Tibial nerve (tissue), 4 donors: ENCODE results near the gene NUBP2. TPM values are rescaled to one million over a fixed set of nuclear protein-coding genes. Genes with fewer than 3 reads are reported as not detected.
A peak's percentile ranks its signal among the peaks of the same experiment; 100 is the strongest.

Experiments used
- DNase-seq, 2 donors: peaks; one replicate each; pipeline ENCODE4 v3.0.0-alpha.2; 2019; ENCODE audit warnings: low spot score in 2 of 2
- H3K27ac ChIP-seq, 4 donors: fragments of 200-600 bp; sonication (generic) in 3 of 4; one replicate each; pipeline ENCODE4 v1.5.1; 2017 to 2019; ENCODE audit warnings: mild to moderate bottlenecking in 1 of 4
- H3K27me3 ChIP-seq, 2 donors: fragments of 200-600 bp; sonication (generic) in 1 of 2; one replicate each; pipeline versions ENCODE4 v1.5.1 to v1.6.0; 2017 to 2019
- H3K36me3 ChIP-seq, 3 donors: fragments of 200-600 bp; sonication (generic); one replicate each; pipeline ENCODE4 v1.5.1; 2018 to 2019
- H3K4me1 ChIP-seq, 4 donors: fragments of 200-600 bp; sonication (generic) in 3 of 4; one replicate each; pipeline ENCODE4 v1.5.1; 2017 to 2019
- H3K4me3 ChIP-seq, 4 donors: fragments of 200-600 bp; sonication (generic) in 3 of 4; one replicate each; pipeline ENCODE4 v1.5.1; 2017 to 2019; ENCODE audit warnings: mild to moderate bottlenecking in 1 of 4, moderate library complexity in 1 of 4
- H3K9me3 ChIP-seq, 4 donors: fragments of 200-600 bp; sonication (generic) in 3 of 4; one replicate each; pipeline ENCODE4 v1.5.1; 2017 to 2019
- CTCF ChIP-seq, 5 experiments: fragments of 200-600 bp in 3 of 5; fragments of 450-650 bp in 2 of 5; sonication (generic) in 3 of 5; IDR thresholded peaks; one replicate each; pipeline ENCODE4 v1.5.1; 2016 to 2019; ENCODE audit warnings: antibody characterized with exemption in 5 of 5, mild to moderate bottlenecking in 3 of 5, moderate library complexity in 2 of 5
- EP300 ChIP-seq, 2 donors: sonication (generic); formaldehyde crosslinking; IDR thresholded peaks; one replicate each; pipeline ENCODE4 v1.6.1; 2017; ENCODE audit warnings: antibody characterized with exemption in 2 of 2, mild to moderate bottlenecking in 1 of 2
- POLR2A ChIP-seq, 2 donors: fragments of 450-650 bp; IDR thresholded peaks; one replicate each; pipeline ENCODE4 v1.6.1; 2017; ENCODE audit warnings: antibody characterized with exemption in 2 of 2, mild to moderate bottlenecking in 2 of 2, moderate library complexity in 2 of 2
- whole genome bisulfite sequencing, 2 donors: methylation state at CpG; one replicate each; pipeline ENCODE4 v1.1.5; 2018; 5-methylcytosine and 5-hydroxymethylcytosine counted together
- total RNA-seq, 4 donors: library from RNA; depleted of rRNA; stranded (reverse); fragments of >200 nt; gene quantifications; one replicate each; pipeline ENCODE4 v1.1.0, GENCODE V29; 2016

NUBP2 gene
- total RNA-seq, 4 donors from 2014 or later: 73.5 to 93.9 (median 87.4) TPM

GRCh38 chr16:1770328-1771187 is 12.2 kb upstream of the NUBP2 start:
- WGBS, 2 donors: 12 to 36% methylated on average over 20 to 56 of the region's 81 CpGs
- Histone ChIP-seq H3K27ac (peak overlapping the region; percentile 61 to 93 (median 88)), H3K36me3 (peaks cover under 1 to 54% (median 10%) of the 10 kb centered on the region in 3 donors), H3K4me3 (peak overlapping the region; percentile 67 to 96 (median 80)), H3K9me3 (no peaks in the 10 kb centered on the region), H3K4me1 (peaks cover 0 to 51% (median 28%) of the 10 kb centered on the region in 4 donors), H3K27me3 (no peaks in the 10 kb centered on the region)
- peak in 1 of 2 donors; percentile 29 for TF ChIP-seq EP300 (IDR thresholded peaks at IDR 0.05)
- TF ChIP-seq POLR2A (IDR thresholded peaks at IDR 0.05): no peak
- DNase-seq: peak; percentile 42 to 44

DNA sequence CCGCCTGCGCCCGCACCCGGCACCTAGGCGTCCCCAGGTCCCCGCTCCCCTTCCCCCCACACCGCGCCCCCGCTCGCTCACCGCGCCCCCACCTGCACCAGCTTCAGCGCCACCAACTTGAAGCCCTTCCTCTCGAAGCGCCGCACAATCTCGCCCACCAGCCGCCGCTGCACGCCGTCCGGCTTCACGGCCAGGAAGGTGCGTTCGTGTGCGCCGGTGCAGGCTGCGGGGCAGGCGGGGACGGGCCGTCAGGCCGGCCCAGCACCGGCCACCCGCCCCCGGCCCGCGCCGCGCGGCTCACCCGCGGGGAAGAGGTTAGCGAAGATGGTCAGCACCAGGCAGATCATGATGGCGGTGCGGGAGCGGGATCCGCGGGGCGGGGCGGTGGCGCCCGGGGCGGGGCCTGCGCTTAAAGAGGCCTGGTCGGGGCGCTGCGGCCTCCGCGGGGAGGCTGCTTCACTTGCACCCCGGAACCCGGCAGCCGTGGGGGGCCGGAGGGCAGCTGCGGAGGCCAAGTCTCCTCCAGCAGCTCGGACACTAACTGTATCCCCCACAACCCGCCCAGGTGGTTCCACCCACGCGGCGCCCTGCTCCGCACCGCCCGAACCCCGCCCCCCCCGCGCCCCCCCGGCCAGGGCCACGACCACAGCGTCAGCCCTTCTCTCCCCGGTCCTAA is 11.4 kb upstream of the NUBP2 start, which contains the start of gene NME3:
Gene NME3, minus strand, starts transcription at position 356 of the 676 bp plus-strand sequence. Its CDS starts 9 bp downstream, at position 347.
- DNase-seq: peak; percentile 74
- peak within 1 kb of the TSS; percentile 61 to 95 (median 93) for H3K27ac ChIP-seq
- peak within 1 kb of the TSS; percentile 67 to 96 (median 80) for H3K4me3 ChIP-seq
- peaks cover 0 to 54% (median 3%) of the 10 kb centered on the region in 3 donors for H3K36me3 ChIP-seq
- no peak for TF ChIP-seq CTCF (IDR thresholded peaks at IDR 0.05)
- TF ChIP-seq EP300 (IDR thresholded peaks at IDR 0.05): no peak
- no peak for TF ChIP-seq POLR2A (IDR thresholded peaks at IDR 0.05)
- H3K27me3 ChIP-seq: no peaks in the 10 kb centered on the region
- 0 to 1% methylated on average over 34 to 43 of the region's 79 CpGs for WGBS, 2 donors
- no peaks in the 10 kb centered on the region for H3K9me3 ChIP-seq
- H3K4me1 ChIP-seq: peaks cover 0 to 58% (median 28%) of the 10 kb centered on the region in 4 donors

DNA sequence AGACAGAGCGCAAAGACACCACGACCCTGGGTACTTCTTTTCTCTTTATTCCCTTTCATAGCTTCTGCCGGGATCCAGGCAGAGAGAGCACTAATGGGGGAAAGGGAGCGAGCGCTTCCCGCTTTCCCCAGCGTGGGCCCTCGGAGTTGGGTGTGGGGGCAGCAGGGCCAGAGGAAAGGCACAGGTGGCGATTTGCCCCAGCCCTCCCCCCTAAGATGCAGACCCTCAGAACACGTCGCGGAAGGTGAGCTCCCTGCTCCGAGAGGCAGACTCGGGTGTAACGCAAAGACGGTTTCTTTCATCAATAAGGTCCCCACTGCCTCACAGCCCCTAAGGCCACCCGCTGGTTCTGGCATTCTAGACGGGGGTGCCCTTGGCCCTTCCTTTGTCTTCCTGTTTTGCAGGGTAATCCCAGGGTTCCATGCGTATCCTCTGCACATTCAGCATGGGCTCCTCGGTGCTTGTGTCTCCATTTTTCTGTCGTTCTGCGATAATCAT is 10.8 kb upstream of the NUBP2 start:
- TF ChIP-seq EP300 (IDR thresholded peaks at IDR 0.05): no peak
- no peak for TF ChIP-seq POLR2A (IDR thresholded peaks at IDR 0.05)
- no peak for TF ChIP-seq CTCF (IDR thresholded peaks at IDR 0.05)
- Histone ChIP-seq H3K27ac (peak overlapping the region; percentile 61 to 93 (median 80)), H3K27me3 (no peaks in the 10 kb centered on the region), H3K4me3 (peak overlapping the region; percentile 67 to 96 (median 80)), H3K36me3 (peaks cover 0 to 54% (median 0%) of the 10 kb centered on the region in 3 donors), H3K4me1 (peaks cover 0 to 61% (median 28%) of the 10 kb centered on the region in 4 donors), H3K9me3 (no peaks in the 10 kb centered on the region)
- no peak for DNase-seq
- 8 to 12% methylated on average over 18 to 22 of the region's 22 CpGs for WGBS, 2 donors

DNA sequence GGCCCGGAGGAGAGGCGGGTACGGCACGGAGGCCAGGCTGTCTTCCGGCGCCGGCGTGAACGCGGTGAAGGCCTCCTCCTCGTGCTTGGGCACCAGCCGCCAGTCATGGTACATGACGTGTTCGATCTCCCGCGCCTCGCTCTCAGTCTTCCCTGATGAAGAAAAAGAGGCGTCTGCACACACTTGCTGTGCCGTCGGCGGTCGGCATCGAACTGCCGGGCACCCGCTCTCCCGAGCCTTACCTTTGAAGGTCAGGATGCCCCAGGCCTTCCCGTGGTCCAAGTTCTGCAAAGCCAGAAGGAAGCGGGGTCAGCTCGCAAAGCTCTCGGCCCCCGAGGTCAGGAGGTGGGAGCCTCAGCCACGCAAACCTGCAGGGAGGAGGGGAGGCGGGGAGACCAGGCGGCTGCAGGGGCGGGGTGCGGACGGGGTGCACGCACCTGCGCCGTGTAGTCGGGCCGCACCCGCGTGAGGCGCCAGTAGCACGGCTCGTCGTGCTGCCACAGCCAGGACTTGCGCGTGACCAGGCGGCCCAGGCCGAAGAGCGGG is 10.3 kb upstream of the NUBP2 start, which contains the start of gene EME2:
Gene EME2, plus strand, starts transcription at position 449 of the 546 bp plus-strand sequence. CDS start 418 bp downstream, outside the sequence.
- Histone ChIP-seq H3K4me1 (peaks cover 0 to 61% (median 28%) of the 10 kb centered on the region in 4 donors), H3K4me3 (peak within 1 kb of the TSS; percentile 67 to 96 (median 80)), H3K27me3 (no peaks in the 10 kb centered on the region), H3K36me3 (peaks cover 0 to 54% (median 0%) of the 10 kb centered on the region in 3 donors), H3K27ac (peak within 1 kb of the TSS; percentile 69 to 95 (median 93)), H3K9me3 (no peaks in the 10 kb centered on the region)
- TF ChIP-seq CTCF (IDR thresholded peaks at IDR 0.05) (no peak), POLR2A (IDR thresholded peaks at IDR 0.05) (no peak), EP300 (IDR thresholded peaks at IDR 0.05) (no peak)
- no peak for DNase-seq
- WGBS, 2 donors: 0 to 1% methylated on average over 30 to 50 of the region's 53 CpGs
